Measurements from ENCODE around the gene FUT3. TPM values are rescaled to one million over a fixed set of nuclear protein-coding genes. Genes with fewer than 3 reads are reported as not detected.

FUT3 gene
- total and polyA plus RNA-seq, 4 donors: 0.25 to 0.47 (median 0.27) TPM; not detected in 1

- WGBS: 85% methylated on average over 28 of the region's 28 CpGs
- Histone ChIP-seq H3K4me3 (ENCODE audit: low read depth in 1 of 3, low read length in 3 of 3) (no peak overlapping the region), H3K9me3 (ENCODE audit: control insufficient read depth in 4 of 4, low read length in 3 of 4) (no peaks in the 10 kb centered on the region), H3K9ac (ENCODE audit: low read depth in 1 of 2, low read length in 2 of 2) (no peak overlapping the region), H3K27ac (ENCODE audit: low read depth in 1 of 2, low read length in 2 of 2) (no peak overlapping the region), H3K36me3 (ENCODE audit: control insufficient read depth in 4 of 4, insufficient read depth in 3 of 4, low read depth in 1 of 4, low read length in 3 of 4) (peaks cover 6 to 22% (median 9%) of the 10 kb centered on the region in 4 donors), H3K27me3 (ENCODE audit: control insufficient read depth in 4 of 4, insufficient read depth in 4 of 4, low read length in 3 of 4) (no peaks in the 10 kb centered on the region), H3K4me1 (ENCODE audit: control insufficient read depth in 4 of 4, insufficient read depth in 4 of 4, low read length in 3 of 4) (peaks cover 0 to 11% (median 3%) of the 10 kb centered on the region in 4 donors)
- TF ChIP-seq FOXA1 (IDR thresholded peaks at IDR 0.05): no peak
- no peak for TF ChIP-seq ATF3 (IDR thresholded peaks at IDR 0.05)
- no peak for TF ChIP-seq REST (IDR thresholded peaks at IDR 0.05)
- no peak for TF ChIP-seq TAF1 (conservative IDR thresholded peaks at IDR 0.05)
- TF ChIP-seq CTCF (IDR thresholded peaks at IDR 0.05; ENCODE audit: low read depth, low read length, missing input control): no peak
- no peak for TF ChIP-seq EGR1 (IDR thresholded peaks at IDR 0.05; ENCODE audit: low read depth in 2 of 2)
- TF ChIP-seq RAD21 (IDR thresholded peaks at IDR 0.05): no peak
- TF ChIP-seq YY1 (IDR thresholded peaks at IDR 0.05): no peak
- no peak for DNase-seq (ENCODE audit: low spot score)
Observed at GRCh38 chr19:5894704-5895349, 43.6 kb upstream of the FUT3 start.

GRCh38 chr19:5893907-5894703 is 42.9 kb upstream of the FUT3 start:
- DNase-seq (ENCODE audit: low spot score): peak; percentile 68
- 82% methylated on average over 28 of the region's 28 CpGs for WGBS
- H3K4me3 ChIP-seq (ENCODE audit: low read depth in 1 of 3, low read length in 3 of 3): no peak overlapping the region
- H3K4me1 ChIP-seq (ENCODE audit: control insufficient read depth in 4 of 4, insufficient read depth in 4 of 4, low read length in 3 of 4): peaks cover 0 to 11% (median 3%) of the 10 kb centered on the region in 4 donors
- H3K9me3 ChIP-seq (ENCODE audit: control insufficient read depth in 4 of 4, low read length in 3 of 4): no peaks in the 10 kb centered on the region
- H3K27ac ChIP-seq (ENCODE audit: low read depth in 1 of 2, low read length in 2 of 2): no peak overlapping the region
- no peak overlapping the region for H3K9ac ChIP-seq (ENCODE audit: low read depth in 1 of 2, low read length in 2 of 2)
- no peaks in the 10 kb centered on the region for H3K27me3 ChIP-seq (ENCODE audit: control insufficient read depth in 4 of 4, insufficient read depth in 4 of 4, low read length in 3 of 4)
- peaks cover 6 to 22% (median 9%) of the 10 kb centered on the region in 4 donors for H3K36me3 ChIP-seq (ENCODE audit: control insufficient read depth in 4 of 4, insufficient read depth in 3 of 4, low read depth in 1 of 4, low read length in 3 of 4)
- TF ChIP-seq MAX (IDR thresholded peaks at IDR 0.05) (no peak), EGR1 (IDR thresholded peaks at IDR 0.05; ENCODE audit: low read depth in 2 of 2) (no peak), YY1 (IDR thresholded peaks at IDR 0.05) (no peak), REST (IDR thresholded peaks at IDR 0.05) (no peak), GABPA (IDR thresholded peaks at IDR 0.05 in 1 of 2, conservative IDR thresholded peaks at IDR 0.05 in 1 of 2) (no peak), JUND (IDR thresholded peaks at IDR 0.05) (no peak), SP1 (IDR thresholded peaks at IDR 0.05) (no peak), ATF3 (IDR thresholded peaks at IDR 0.05) (no peak), HNF4G (IDR thresholded peaks at IDR 0.05) (no peak), HNF4A (conservative IDR thresholded peaks at IDR 0.05) (no peak), RAD21 (IDR thresholded peaks at IDR 0.05) (no peak), ZBTB33 (IDR thresholded peaks at IDR 0.05) (no peak), TAF1 (conservative IDR thresholded peaks at IDR 0.05) (no peak)
